ENCODE data around the gene ACMSD. TPM values are rescaled to one million over a fixed set of nuclear protein-coding genes. Genes with fewer than 3 reads are reported as not detected.
"Not testable (repeated sequence)": the region's sequence is repeated elsewhere in the genome, so short reads cannot be mapped to it uniquely, and the experiment has no call there.

Gene ACMSD
- total RNA-seq, 4 donors from 2014 or later: 0.56 TPM; not detected in 3

DNA sequence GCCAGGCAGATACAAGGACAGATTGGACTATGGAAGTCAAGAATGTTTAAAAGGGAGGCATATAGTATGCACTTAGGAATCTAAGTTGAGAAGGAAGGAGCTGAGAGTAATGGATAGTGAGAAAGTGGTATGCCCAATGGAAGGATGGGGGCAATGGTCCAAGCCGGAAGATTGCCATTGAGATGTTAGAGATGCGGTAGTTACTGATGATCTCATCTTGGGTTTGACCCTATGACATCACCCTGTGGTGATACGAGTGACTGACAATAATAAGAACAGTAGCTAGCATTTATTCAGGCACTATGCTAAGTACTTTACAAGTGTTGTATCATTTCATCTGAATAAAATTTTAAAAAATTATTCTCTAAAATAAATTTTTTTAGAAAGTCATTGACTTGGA lies 38.5 kb upstream of the ACMSD start:
- TF ChIP-seq, protein P1, sequence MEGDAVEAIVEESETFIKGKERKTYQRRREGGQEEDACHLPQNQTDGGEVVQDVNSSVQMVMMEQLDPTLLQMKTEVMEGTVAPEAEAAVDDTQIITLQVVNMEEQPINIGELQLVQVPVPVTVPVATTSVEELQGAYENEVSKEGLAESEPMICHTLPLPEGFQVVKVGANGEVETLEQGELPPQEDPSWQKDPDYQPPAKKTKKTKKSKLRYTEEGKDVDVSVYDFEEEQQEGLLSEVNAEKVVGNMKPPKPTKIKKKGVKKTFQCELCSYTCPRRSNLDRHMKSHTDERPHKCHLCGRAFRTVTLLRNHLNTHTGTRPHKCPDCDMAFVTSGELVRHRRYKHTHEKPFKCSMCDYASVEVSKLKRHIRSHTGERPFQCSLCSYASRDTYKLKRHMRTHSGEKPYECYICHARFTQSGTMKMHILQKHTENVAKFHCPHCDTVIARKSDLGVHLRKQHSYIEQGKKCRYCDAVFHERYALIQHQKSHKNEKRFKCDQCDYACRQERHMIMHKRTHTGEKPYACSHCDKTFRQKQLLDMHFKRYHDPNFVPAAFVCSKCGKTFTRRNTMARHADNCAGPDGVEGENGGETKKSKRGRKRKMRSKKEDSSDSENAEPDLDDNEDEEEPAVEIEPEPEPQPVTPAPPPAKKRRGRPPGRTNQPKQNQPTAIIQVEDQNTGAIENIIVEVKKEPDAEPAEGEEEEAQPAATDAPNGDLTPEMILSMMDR (IDR thresholded peaks at IDR 0.05): no peak
- no peak for TF ChIP-seq POLR2A (IDR thresholded peaks at IDR 0.05)
- TF ChIP-seq EP300 (IDR thresholded peaks at IDR 0.05): no peak
- no peak for TF ChIP-seq POLR2AphosphoS5 (IDR thresholded peaks at IDR 0.05)
- no peaks in the 10 kb centered on the region for H3K27me3 ChIP-seq
- H3K27ac ChIP-seq: no peak overlapping the region
- no peak for DNase-seq (ENCODE audit: low spot score in 2 of 2)
- H3K4me3 ChIP-seq: no peak overlapping the region
- H3K4me1 ChIP-seq: no peaks in the 10 kb centered on the region
- H3K36me3 ChIP-seq: no peaks in the 10 kb centered on the region
- peaks cover 8% of the 10 kb centered on the region for H3K9me3 ChIP-seq
- 87% methylated on average over 3 of the region's 3 CpGs for WGBS

DNA sequence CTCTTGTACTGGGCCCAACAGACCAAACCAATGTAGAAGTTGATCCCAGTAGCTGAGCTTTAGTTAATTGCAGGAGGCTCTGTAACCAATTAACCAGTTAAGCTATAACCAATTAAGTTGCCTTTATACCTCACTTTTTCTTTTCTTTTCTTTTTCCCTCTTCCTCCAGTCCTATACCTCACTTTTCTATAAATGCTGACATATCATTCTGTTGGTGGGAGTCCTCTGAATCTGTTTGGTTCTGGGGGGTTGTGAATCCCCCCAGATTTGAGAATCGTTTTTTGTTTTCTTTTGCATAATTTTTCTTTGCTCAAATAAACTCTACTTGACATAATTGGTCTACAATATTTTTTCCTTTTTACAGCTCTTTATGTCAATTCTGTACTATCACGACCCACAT lies 38.1 kb upstream of the ACMSD start:
- 77% methylated on average over 2 of the region's 2 CpGs for WGBS
- DNase-seq (ENCODE audit: low spot score in 2 of 2): no peak
- H3K36me3 ChIP-seq: no peaks in the 10 kb centered on the region

DNA sequence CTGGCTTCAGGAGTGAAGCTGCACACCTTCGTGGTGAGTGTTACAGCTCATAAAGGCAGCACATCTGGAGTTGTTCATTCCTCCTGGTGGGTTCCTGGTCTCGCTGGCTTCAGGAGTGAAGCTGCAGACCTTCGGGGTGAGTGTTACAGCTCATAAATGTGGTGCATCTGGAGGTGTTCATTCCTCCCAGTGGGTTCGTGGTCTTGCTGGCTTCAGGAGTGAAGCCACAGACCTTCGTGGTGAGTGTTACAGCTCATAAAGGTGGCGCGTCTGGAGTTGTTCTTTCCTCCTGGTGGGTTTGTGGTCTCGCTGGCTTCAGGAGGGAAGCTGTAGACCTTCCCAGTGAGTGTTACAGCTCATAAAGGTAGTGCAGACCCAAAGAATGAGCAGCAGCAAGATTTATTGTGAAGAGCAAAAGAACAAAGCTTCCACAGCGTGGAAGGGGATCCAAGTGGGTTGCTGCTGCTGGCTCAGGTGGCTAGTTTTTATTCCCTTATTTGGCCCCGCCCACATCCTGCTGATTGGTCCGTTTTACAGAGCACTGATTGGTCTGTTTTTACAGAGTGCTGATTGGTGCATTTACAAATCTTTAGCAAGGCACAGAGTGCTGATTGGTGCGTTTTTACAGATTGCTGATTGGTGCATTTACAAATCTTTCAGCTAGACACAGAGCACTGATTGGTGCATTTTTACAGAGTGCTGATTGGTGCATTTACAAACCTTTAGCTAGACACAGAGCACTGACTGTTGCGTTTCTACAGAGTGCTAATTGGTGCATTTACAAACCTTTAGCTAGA lies 34.6 kb upstream of the ACMSD start:
- not testable (repeated sequence) for H3K27me3 ChIP-seq; H3K4me1 ChIP-seq; H3K4me3 ChIP-seq; DNase-seq (ENCODE audit: low spot score in 2 of 2); H3K27ac ChIP-seq; H3K36me3 ChIP-seq
- WGBS: 74% methylated on average over 13 of the region's 13 CpGs
- peaks cover 13% of the 10 kb centered on the region for H3K9me3 ChIP-seq

More for the DNA sequence above, 38.1 kb upstream of the ACMSD start:
- no peak overlapping the region for H3K4me3 ChIP-seq
- TF ChIP-seq POLR2AphosphoS5 (IDR thresholded peaks at IDR 0.05) (no peak), POLR2A (IDR thresholded peaks at IDR 0.05) (no peak), EP300 (IDR thresholded peaks at IDR 0.05) (no peak)
- TF ChIP-seq, protein P1 (IDR thresholded peaks at IDR 0.05): no peak
- H3K9me3 ChIP-seq: peaks cover 8% of the 10 kb centered on the region
- no peaks in the 10 kb centered on the region for H3K4me1 ChIP-seq
- no peak overlapping the region for H3K27ac ChIP-seq
- no peaks in the 10 kb centered on the region for H3K27me3 ChIP-seq

DNA sequence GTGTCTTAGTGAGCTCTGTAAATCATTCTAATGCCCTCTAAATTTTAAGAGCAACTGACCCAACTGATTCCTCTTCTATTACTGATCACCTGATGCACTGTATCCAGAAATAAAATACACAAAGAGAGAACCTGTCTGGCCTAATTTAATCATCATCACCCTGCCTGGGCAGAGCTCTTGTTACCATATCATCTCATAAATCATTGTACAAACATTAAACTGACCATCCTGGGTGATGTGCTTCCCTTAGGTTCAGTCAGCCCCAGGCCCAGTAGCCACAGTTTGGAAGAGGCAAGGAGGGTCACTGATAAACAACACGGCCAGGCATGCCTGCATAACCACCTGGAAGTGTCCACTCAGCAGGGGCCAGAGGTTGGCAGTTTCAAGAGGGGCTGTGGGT lies 22.7 kb upstream of the ACMSD start:
- WGBS: 50% methylated on average over 1 of the region's 1 CpG
- H3K9me3 ChIP-seq: peaks cover 7% of the 10 kb centered on the region
- H3K4me1 ChIP-seq: no peaks in the 10 kb centered on the region
- DNase-seq (ENCODE audit: low spot score in 2 of 2): no peak
- H3K27ac ChIP-seq: no peak overlapping the region
- no peaks in the 10 kb centered on the region for H3K27me3 ChIP-seq
- no peaks in the 10 kb centered on the region for H3K36me3 ChIP-seq
- TF ChIP-seq POLR2A (IDR thresholded peaks at IDR 0.05): no peak
- no peak for TF ChIP-seq POLR2AphosphoS5 (IDR thresholded peaks at IDR 0.05)
- TF ChIP-seq, protein P1 (IDR thresholded peaks at IDR 0.05): no peak
- H3K4me3 ChIP-seq: no peak overlapping the region

DNA sequence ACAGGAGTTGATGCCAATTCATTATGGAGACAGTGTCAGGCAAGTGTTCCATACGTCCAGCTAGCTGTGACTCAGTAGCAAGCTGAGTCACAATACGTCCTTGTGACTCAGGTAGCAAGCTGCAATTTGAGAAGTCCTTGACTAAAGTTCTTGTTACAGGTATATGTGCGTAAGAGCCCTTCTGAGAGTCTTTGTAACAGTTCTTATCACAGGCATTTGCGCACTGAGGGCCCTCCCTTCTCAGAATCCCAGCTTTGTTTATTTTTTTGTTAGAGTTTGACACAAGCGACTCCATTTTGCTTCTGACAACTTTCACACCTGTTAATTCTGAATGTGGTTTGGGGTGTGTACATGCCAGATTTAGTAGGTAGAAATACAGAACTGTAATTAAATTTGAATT lies 20.1 kb upstream of the ACMSD start:
- TF ChIP-seq, protein P1 (IDR thresholded peaks at IDR 0.05): no peak
- TF ChIP-seq POLR2AphosphoS5 (IDR thresholded peaks at IDR 0.05) (no peak), EP300 (IDR thresholded peaks at IDR 0.05) (no peak), POLR2A (IDR thresholded peaks at IDR 0.05) (no peak)
- Histone ChIP-seq H3K27me3 (no peaks in the 10 kb centered on the region), H3K9me3 (peaks cover under 1% of the 10 kb centered on the region), H3K27ac (no peak overlapping the region), H3K4me1 (no peaks in the 10 kb centered on the region), H3K36me3 (no peaks in the 10 kb centered on the region), H3K4me3 (no peak overlapping the region)
- WGBS: 80% methylated on average over 5 of the region's 5 CpGs
- DNase-seq (ENCODE audit: low spot score in 2 of 2): no peak
